Hypothalamus (tissue), 51 donors: ENCODE measurements around the gene RPS2.

Source experiments
- DNase-seq, 51 donors: peaks; one replicate each; lab custom pipeline; 2025; lab: John Stamatoyannopoulos, UW

RPS2 gene

GRCh38 chr16:1982991-1983543 lies 18.4 kb upstream of the RPS2 start:
- no peak for DNase-seq

GRCh38 chr16:1982013-1982433 lies 17.4 kb upstream of the RPS2 start:
- peak in 15 of 51 donors; percentile 2 to 54 (median 36) for DNase-seq

- no peak for DNase-seq
These were observed 16.8 kb upstream of the RPS2 start, which contains the start of gene NOXO1 for GRCh38 chr16:1981398-1981836. NOXO1 (minus strand) TSS chr16:1981469; CDS start chr16:1981179, 290 bp downstream.

GRCh38 chr16:1980770-1981087 lies 16.1 kb upstream of the RPS2 start:
- DNase-seq, result no peak

- no peak for DNase-seq
These were observed 15.6 kb upstream of the RPS2 start for GRCh38 chr16:1980030-1980769.

- no peak for DNase-seq
These were observed 14.8 kb upstream of the RPS2 start for GRCh38 chr16:1979271-1980029.

GRCh38 chr16:1978476-1979120 lies 14.0 kb upstream of the RPS2 start:
- no peak for DNase-seq

- no peak for DNase-seq
These were observed 13.2 kb upstream of the RPS2 start for GRCh38 chr16:1977875-1978268.

GRCh38 chr16:1976951-1977874 lies 12.6 kb upstream of the RPS2 start:
- DNase-seq, result no peak

GRCh38 chr16:1976216-1976520 lies 11.5 kb upstream of the RPS2 start:
- DNase-seq, result no peak

- no peak for DNase-seq
These were observed 11.0 kb upstream of the RPS2 start for GRCh38 chr16:1975432-1976215.

GRCh38 chr16:1974157-1975070 lies 9.8 kb upstream of the RPS2 start:
- no peak for DNase-seq

- no peak for DNase-seq
These were observed 9.0 kb upstream of the RPS2 start for GRCh38 chr16:1973461-1974156.

GRCh38 chr16:1972490-1972877 lies 7.9 kb upstream of the RPS2 start:
- no peak for DNase-seq

- DNase-seq, result peak; percentile 63 to 97 (median 89)
These were observed 7.3 kb upstream of the RPS2 start, which contains the start of gene TBL3 for GRCh38 chr16:1971796-1972489. TBL3 (plus strand) TSS chr16:1972053; CDS start chr16:1972165, 112 bp downstream.

- no peak for DNase-seq
These were observed 3.7 kb upstream of the RPS2 start for GRCh38 chr16:1968146-1968953.
